Endothelial cell of umbilical vein (primary cell): ENCODE data around the gene KLK1.

Experiments
- EZH2 ChIP-seq: IDR thresholded peaks from 2 replicates; pipeline ENCODE4 v1.6.1; 2012; ENCODE audit warnings: borderline replicate concordance, low read depth, mild to moderate bottlenecking, moderate library complexity, low read length, inconsistent platforms; ENCODE audit not compliant: severe bottlenecking
- FOS ChIP-seq: IDR thresholded peaks from 2 replicates; pipeline ENCODE4 v1.6.1; 2011; ENCODE audit warnings: mild to moderate bottlenecking, low read length, moderate library complexity, borderline replicate concordance; ENCODE audit not compliant: insufficient read depth
- GATA2 ChIP-seq: IDR thresholded peaks from 2 replicates; pipeline ENCODE4 v1.7.0; 2011; ENCODE audit warnings: low read depth, mild to moderate bottlenecking, moderate library complexity, mixed read lengths, low read length; ENCODE audit not compliant: insufficient read length, insufficient read depth
- JUN ChIP-seq: IDR thresholded peaks from 2 replicates; pipeline ENCODE4 v1.6.1; 2011; ENCODE audit warnings: borderline replicate concordance, low read depth; ENCODE audit not compliant: insufficient read length, insufficient read depth
- MYC ChIP-seq: IDR thresholded peaks from one replicate; pipeline ENCODE4 v1.6.1; 2011; ENCODE audit warnings: mild to moderate bottlenecking, low read depth, low read length
- POLR2A ChIP-seq: IDR thresholded peaks from 2 replicates; pipeline ENCODE4 v1.6.1; 2012; ENCODE audit warnings: low read depth, mild to moderate bottlenecking, control low read depth, low read length
- POLR2AphosphoS5 ChIP-seq: IDR thresholded peaks from 2 replicates; pipeline ENCODE4 v1.6.1; 2012; ENCODE audit warnings: low read depth, mild to moderate bottlenecking, control low read depth, low read length, moderate library complexity; ENCODE audit not compliant: insufficient read depth
- TF ChIP-seq, protein P1 (sequence below), 2 donors: IDR thresholded peaks; 1 replicate in 1 of 2; 2 replicates in 1 of 2; pipeline ENCODE4 v1.5.1; 2011; ENCODE audit warnings: low read length in 2 of 2, mild to moderate bottlenecking in 2 of 2, moderate library complexity in 2 of 2, control low read depth in 1 of 2, inconsistent platforms in 1 of 2, low read depth in 1 of 2; ENCODE audit not compliant: insufficient read depth in 1 of 2; ENCODE audit errors: extremely low read depth in 1 of 2

DNA sequence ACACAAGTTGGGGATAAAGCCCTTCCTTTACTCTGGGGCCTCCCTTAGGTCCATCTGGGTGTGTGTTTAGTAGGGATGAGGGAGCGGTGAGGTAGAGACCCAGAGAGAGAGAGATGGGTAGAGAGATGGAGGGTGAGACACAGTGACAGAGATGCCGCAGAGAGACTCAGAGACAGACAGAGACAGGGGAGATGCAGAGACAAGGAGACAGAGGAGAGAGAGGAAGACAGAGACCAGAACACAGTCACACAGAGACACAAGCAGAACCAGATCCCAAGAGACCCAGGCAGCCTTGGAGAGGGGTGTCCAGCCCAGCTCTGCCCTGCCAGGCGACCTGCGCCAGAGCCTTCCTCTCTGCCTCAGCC lies 2.4 kb downstream of the KLK1 start:
- TF ChIP-seq, protein P1, sequence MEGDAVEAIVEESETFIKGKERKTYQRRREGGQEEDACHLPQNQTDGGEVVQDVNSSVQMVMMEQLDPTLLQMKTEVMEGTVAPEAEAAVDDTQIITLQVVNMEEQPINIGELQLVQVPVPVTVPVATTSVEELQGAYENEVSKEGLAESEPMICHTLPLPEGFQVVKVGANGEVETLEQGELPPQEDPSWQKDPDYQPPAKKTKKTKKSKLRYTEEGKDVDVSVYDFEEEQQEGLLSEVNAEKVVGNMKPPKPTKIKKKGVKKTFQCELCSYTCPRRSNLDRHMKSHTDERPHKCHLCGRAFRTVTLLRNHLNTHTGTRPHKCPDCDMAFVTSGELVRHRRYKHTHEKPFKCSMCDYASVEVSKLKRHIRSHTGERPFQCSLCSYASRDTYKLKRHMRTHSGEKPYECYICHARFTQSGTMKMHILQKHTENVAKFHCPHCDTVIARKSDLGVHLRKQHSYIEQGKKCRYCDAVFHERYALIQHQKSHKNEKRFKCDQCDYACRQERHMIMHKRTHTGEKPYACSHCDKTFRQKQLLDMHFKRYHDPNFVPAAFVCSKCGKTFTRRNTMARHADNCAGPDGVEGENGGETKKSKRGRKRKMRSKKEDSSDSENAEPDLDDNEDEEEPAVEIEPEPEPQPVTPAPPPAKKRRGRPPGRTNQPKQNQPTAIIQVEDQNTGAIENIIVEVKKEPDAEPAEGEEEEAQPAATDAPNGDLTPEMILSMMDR (IDR thresholded peaks at IDR 0.05; ENCODE audit: extremely low read depth in 1 of 2, insufficient read depth in 1 of 2, low read depth in 1 of 2, low read length in 2 of 2): no peak
- no peak for TF ChIP-seq JUN
- TF ChIP-seq EZH2: no peak
- TF ChIP-seq POLR2AphosphoS5: no peak
- no peak for TF ChIP-seq FOS
- TF ChIP-seq POLR2A: no peak
- TF ChIP-seq GATA2: no peak
- no peak for TF ChIP-seq MYC
